ENCODE data around the gene FMO1.

FMO1 gene

GRCh38 chr1:171261336-171261735 is 13.0 kb downstream of the FMO1 start:
- TF ChIP-seq CTCF (conservative IDR thresholded peaks at IDR 0.05; ENCODE audit: control insufficient read depth, insufficient read depth, low read depth, low read length) = no peak
- no peak overlapping the region for H3K4me3 ChIP-seq (ENCODE audit: control insufficient read depth, low read depth, low read length)
- DNase-seq (ENCODE audit: low read depth) = no peak

GRCh38 chr1:171263901-171264300 is 15.6 kb downstream of the FMO1 start:
- DNase-seq (ENCODE audit: low read depth) = peak; percentile 64
- no peak overlapping the region for H3K4me3 ChIP-seq (ENCODE audit: control insufficient read depth, low read depth, low read length)
- no peak for TF ChIP-seq CTCF (conservative IDR thresholded peaks at IDR 0.05; ENCODE audit: control insufficient read depth, insufficient read depth, low read depth, low read length)

GRCh38 chr1:171265686-171266085 is 17.4 kb downstream of the FMO1 start:
- no peak for DNase-seq (ENCODE audit: low read depth)
- H3K4me3 ChIP-seq (ENCODE audit: control insufficient read depth, low read depth, low read length) = no peak overlapping the region
- no peak for TF ChIP-seq CTCF (conservative IDR thresholded peaks at IDR 0.05; ENCODE audit: control insufficient read depth, insufficient read depth, low read depth, low read length)

- no peak for TF ChIP-seq CTCF (conservative IDR thresholded peaks at IDR 0.05; ENCODE audit: control insufficient read depth, insufficient read depth, low read depth, low read length)
- DNase-seq (ENCODE audit: low read depth) = no peak
- no peak overlapping the region for H3K4me3 ChIP-seq (ENCODE audit: control insufficient read depth, low read depth, low read length)
Measured at GRCh38 chr1:171266930-171267329, 18.6 kb downstream of the FMO1 start.

GRCh38 chr1:171267391-171267790 is 19.1 kb downstream of the FMO1 start:
- H3K4me3 ChIP-seq (ENCODE audit: control insufficient read depth, low read depth, low read length) = no peak overlapping the region
- peak; percentile 85 for DNase-seq (ENCODE audit: low read depth)
- no peak for TF ChIP-seq CTCF (conservative IDR thresholded peaks at IDR 0.05; ENCODE audit: control insufficient read depth, insufficient read depth, low read depth, low read length)

- no peak overlapping the region for H3K4me3 ChIP-seq (ENCODE audit: control insufficient read depth, low read depth, low read length)
- no peak for DNase-seq (ENCODE audit: low read depth)
- TF ChIP-seq CTCF (conservative IDR thresholded peaks at IDR 0.05; ENCODE audit: control insufficient read depth, insufficient read depth, low read depth, low read length) = no peak
Measured at GRCh38 chr1:171270806-171271205, 22.5 kb downstream of the FMO1 start.

GRCh38 chr1:171277534-171277933 is 29.2 kb downstream of the FMO1 start:
- no peak overlapping the region for H3K4me3 ChIP-seq (ENCODE audit: control insufficient read depth, low read depth, low read length)
- no peak for DNase-seq (ENCODE audit: low read depth)
- TF ChIP-seq CTCF (conservative IDR thresholded peaks at IDR 0.05; ENCODE audit: control insufficient read depth, insufficient read depth, low read depth, low read length) = no peak

Data from fibroblast of mammary gland (primary cell).